HG03066 (cell line): ENCODE measurements around the gene OGA.

ENCODE experiments used
- ATAC-seq: cut with Tn5 transposase; IDR thresholded peaks from one replicate; pipeline ENCODE4 v1.9.1; 2021; ENCODE audit warnings: low read depth; ENCODE audit not compliant: unreplicated experiment

The OGA gene

GRCh38 chr10:101778151-101778780 is 40.0 kb downstream of the OGA start:
- ATAC-seq, result no peak

GRCh38 chr10:101777619-101778145 is 40.6 kb downstream of the OGA start:
- no peak for ATAC-seq

- ATAC-seq, result no peak
Measured at GRCh38 chr10:101776161-101776817, 42.0 kb downstream of the OGA start.

GRCh38 chr10:101775273-101776160 is 42.7 kb downstream of the OGA start, which contains the start of gene FGF8:
Gene FGF8 (minus strand): TSS chr10:101776114. CDS start chr10:101775900, 214 bp downstream.
- no peak for ATAC-seq

GRCh38 chr10:101774589-101775272 is 43.5 kb downstream of the OGA start:
- no peak for ATAC-seq

- no peak for ATAC-seq
Measured at GRCh38 chr10:101773923-101774588, 44.2 kb downstream of the OGA start.

- no peak for ATAC-seq
Measured at GRCh38 chr10:101772895-101773761, 45.1 kb downstream of the OGA start.

- no peak for ATAC-seq
Measured at GRCh38 chr10:101772017-101772894, 46.0 kb downstream of the OGA start.

- ATAC-seq, result no peak
Measured at GRCh38 chr10:101771380-101771779, 46.9 kb downstream of the OGA start.

- no peak for ATAC-seq
Measured at GRCh38 chr10:101770331-101771215, 47.7 kb downstream of the OGA start.

GRCh38 chr10:101769541-101770180 is 48.6 kb downstream of the OGA start:
- ATAC-seq, result no peak

- no peak for ATAC-seq
Measured at GRCh38 chr10:101768791-101769170, 49.5 kb downstream of the OGA start.

- ATAC-seq, result no peak
Measured at GRCh38 chr10:101767966-101768790, 50.1 kb downstream of the OGA start.

GRCh38 chr10:101767600-101767945 is 50.7 kb downstream of the OGA start:
- no peak for ATAC-seq

GRCh38 chr10:101766753-101767599 is 51.3 kb downstream of the OGA start:
- ATAC-seq, result no peak
